WTC11 (cell line): ENCODE data around the gene C10orf105. TPM values are rescaled to one million over a fixed set of nuclear protein-coding genes. Genes with fewer than 3 reads are reported as not detected.

ENCODE experiments used
- ATAC-seq: fragments of 200-7000 bp; cut with Tn5 transposase; 2 replicates; pipeline ENCODE4 v1.10.0; 2021; ENCODE audit warnings: mild to moderate bottlenecking, moderate library complexity
- CTCF ChIA-PET: fragments of 300-600 bp; sonication (Branson Sonifier 250); formaldehyde crosslinking; loops from one replicate; lab custom pipeline; 2021; ENCODE audit warnings: antibody characterized with exemption; lab: Charles Lee
- POLR2A ChIA-PET: fragments of 350-600 bp; sonication (Branson Sonifier 250); formaldehyde crosslinking; loops from one replicate; lab custom pipeline; 2021; ENCODE audit warnings: antibody characterized with exemption; lab: Charles Lee
- DNase-seq: peaks from one replicate; pipeline ENCODE4 v3.0.0; 2021; ENCODE audit warnings: low spot score
- H3K27ac Mint-ChIP-seq: 2 replicates; pipeline ENCODE4 v1.8.0; 2021; ENCODE audit warnings: mixed read lengths
- H3K27me3 Mint-ChIP-seq: 2 replicates; pipeline ENCODE4 v1.8.0; 2021; ENCODE audit warnings: low read depth, mild to moderate bottlenecking, moderate library complexity, mixed read lengths
- H3K36me3 Mint-ChIP-seq: 2 replicates; pipeline ENCODE4 v1.8.0; 2021; ENCODE audit warnings: mixed read lengths
- H3K4me1 Mint-ChIP-seq: 2 replicates; pipeline ENCODE4 v1.8.0; 2022; ENCODE audit warnings: mixed read lengths
- H3K4me3 Mint-ChIP-seq: 2 replicates; pipeline ENCODE4 v1.8.0; 2021; ENCODE audit warnings: mild to moderate bottlenecking, moderate library complexity, mixed read lengths
- H3K9me3 Mint-ChIP-seq: 2 replicates; pipeline ENCODE4 v1.8.0; 2021; ENCODE audit warnings: mixed read lengths
- CBFB ChIP-seq: sonication (generic); formaldehyde crosslinking; IDR thresholded peaks from 2 replicates; pipeline ENCODE4 v1.8.1; 2022; ENCODE audit warnings: mild to moderate bottlenecking, low read depth, missing genetic modification reagents
- CREM ChIP-seq: sonication (generic); formaldehyde crosslinking; IDR thresholded peaks from 2 replicates; pipeline ENCODE4 v1.8.1; 2022; ENCODE audit warnings: mild to moderate bottlenecking, missing genetic modification reagents, moderate library complexity
- FOXP1 ChIP-seq: sonication (generic); formaldehyde crosslinking; IDR thresholded peaks from 2 replicates; pipeline ENCODE4 v1.8.0; 2022; ENCODE audit warnings: missing genetic modification reagents, mild to moderate bottlenecking, moderate library complexity, borderline replicate concordance
- GRHL2 ChIP-seq: fragments of 250-450 bp; sonication (Bioruptor Pico); IDR thresholded peaks from 2 replicates; pipeline ENCODE4 v1.8.0; 2022; ENCODE audit warnings: mild to moderate bottlenecking, moderate library complexity; ENCODE audit not compliant: insufficient replicate concordance, severe bottlenecking
- NR3C1 ChIP-seq: sonication (generic); formaldehyde crosslinking; conservative IDR thresholded peaks from 2 replicates; pipeline ENCODE4 v1.8.1; 2023; ENCODE audit warnings: low read depth, mild to moderate bottlenecking, missing genetic modification reagents
- PRRX2 ChIP-seq: fragments of 250-450 bp; sonication (Bioruptor Pico); IDR thresholded peaks from 2 replicates; pipeline ENCODE4 v1.8.0; 2021; ENCODE audit warnings: mild to moderate bottlenecking
- SMAD4 ChIP-seq: sonication (generic); formaldehyde crosslinking; IDR thresholded peaks from 2 replicates; pipeline ENCODE4 v1.8.0; 2022; ENCODE audit warnings: mild to moderate bottlenecking, missing genetic modification reagents
- TEAD4 ChIP-seq: sonication (generic); formaldehyde crosslinking; IDR thresholded peaks from 2 replicates; pipeline ENCODE4 v1.8.0; 2022; ENCODE audit warnings: mild to moderate bottlenecking, missing genetic modification reagents
- ZNF138 ChIP-seq: sonication (generic); formaldehyde crosslinking; conservative IDR thresholded peaks from 2 replicates; pipeline ENCODE4 v1.8.1; 2022; ENCODE audit warnings: mild to moderate bottlenecking, moderate library complexity, missing genetic modification reagents
- ZNF423 ChIP-seq: fragments of 250-450 bp; sonication (Bioruptor Pico); IDR thresholded peaks from 2 replicates; pipeline ENCODE4 v2.1.2; 2022; ENCODE audit warnings: mild to moderate bottlenecking, moderate library complexity
- total RNA-seq: library from RNA; stranded (reverse); gene quantifications from 3 replicates; pipeline ENCODE4 v1.2.3, GENCODE V29; 2021
- TF ChIP-seq, protein P1 (sequence below): sonication (generic); formaldehyde crosslinking; IDR thresholded peaks from 2 replicates; pipeline ENCODE4 v1.8.0; 2023; ENCODE audit warnings: missing genetic modification reagents
- TF ChIP-seq, protein P2 (sequence below): fragments of 250-450 bp; sonication (Bioruptor Pico); conservative IDR thresholded peaks from 2 replicates; pipeline ENCODE4 v1.9.0; 2021; ENCODE audit warnings: mild to moderate bottlenecking
- TF ChIP-seq, protein P3 (sequence below): fragments of 250-450 bp; sonication (Bioruptor Pico); IDR thresholded peaks from 2 replicates; pipeline ENCODE4 v1.9.0; 2021; ENCODE audit warnings: mild to moderate bottlenecking
- TF ChIP-seq, protein P4 (sequence below): sonication (generic); formaldehyde crosslinking; IDR thresholded peaks from 2 replicates; pipeline ENCODE4 v1.8.1; 2023; ENCODE audit warnings: mild to moderate bottlenecking, missing genetic modification reagents, moderate library complexity
- TF ChIP-seq, protein P5 (sequence below): fragments of 250-450 bp; sonication (Bioruptor Pico); IDR thresholded peaks from 2 replicates; pipeline ENCODE4 v2.1.2; 2022; ENCODE audit warnings: mild to moderate bottlenecking, moderate library complexity
- TF ChIP-seq, protein P6 (sequence below): fragments of 250-450 bp; sonication (Bioruptor Pico); IDR thresholded peaks from 2 replicates; pipeline ENCODE4 v1.8.0; 2021; ENCODE audit warnings: mild to moderate bottlenecking
- TF ChIP-seq, protein P7 (sequence below): sonication (generic); formaldehyde crosslinking; IDR thresholded peaks from 2 replicates; pipeline ENCODE4 v1.8.0; 2022; ENCODE audit warnings: mild to moderate bottlenecking, missing genetic modification reagents
- TF ChIP-seq, protein P8 (sequence below): sonication (generic); formaldehyde crosslinking; IDR thresholded peaks from 2 replicates; pipeline ENCODE4 v1.8.1; 2023; ENCODE audit warnings: mild to moderate bottlenecking, missing genetic modification reagents, moderate library complexity

Gene C10orf105
- total RNA-seq, 1 experiment from 2014 or later = 0.48 TPM

DNA sequence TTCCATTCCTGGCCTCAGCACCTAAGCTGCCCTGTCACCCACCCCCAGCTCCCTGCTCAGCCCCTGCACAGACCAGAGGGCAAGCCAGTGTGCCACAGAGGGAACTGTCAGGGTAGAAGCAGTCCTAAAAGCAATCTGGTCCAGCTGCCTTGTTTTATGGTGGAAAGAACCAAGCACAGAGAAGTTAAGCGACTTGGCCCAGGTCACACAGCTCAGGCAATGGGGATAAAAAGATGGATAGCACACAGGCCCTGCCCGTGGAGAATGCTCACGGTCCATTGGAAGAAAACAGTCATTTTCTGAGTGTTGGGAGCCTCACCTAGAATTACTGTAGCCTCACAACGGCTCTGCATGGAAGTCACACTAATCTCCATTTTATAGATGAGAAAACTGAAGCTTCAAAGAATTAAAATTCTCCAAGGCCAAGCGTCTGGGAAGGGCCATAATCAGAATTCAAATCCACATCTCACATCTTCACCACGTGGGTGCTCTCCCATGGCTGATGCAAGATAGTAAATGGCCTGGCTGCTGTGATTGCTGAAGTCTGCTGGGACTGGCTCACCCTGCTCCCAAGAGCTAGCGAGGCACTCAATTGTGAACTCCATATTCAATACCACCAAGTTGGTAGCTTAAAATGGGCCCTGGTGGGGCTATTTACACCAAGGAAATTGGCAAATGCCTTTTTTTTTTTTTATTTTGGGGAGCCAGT is 26.8 kb downstream of the C10orf105 start:
- DNase-seq (no peak), ATAC-seq (no peak)
- ChIA-PET POLR2A (no interaction called here), CTCF (interaction anchor here (1.1 to 8.3 kb wide), 4 partner anchors 14 to 119 kb away, joined by 3 to 158 read pairs (median 4); no protein-coding TSS in a partner anchor)
- H3K4me1 Mint-ChIP-seq = no peaks in the 10 kb centered on the region
- no peak for TF ChIP-seq SMAD4 (CRISPR knock-in tag)
- TF ChIP-seq, protein P1, sequence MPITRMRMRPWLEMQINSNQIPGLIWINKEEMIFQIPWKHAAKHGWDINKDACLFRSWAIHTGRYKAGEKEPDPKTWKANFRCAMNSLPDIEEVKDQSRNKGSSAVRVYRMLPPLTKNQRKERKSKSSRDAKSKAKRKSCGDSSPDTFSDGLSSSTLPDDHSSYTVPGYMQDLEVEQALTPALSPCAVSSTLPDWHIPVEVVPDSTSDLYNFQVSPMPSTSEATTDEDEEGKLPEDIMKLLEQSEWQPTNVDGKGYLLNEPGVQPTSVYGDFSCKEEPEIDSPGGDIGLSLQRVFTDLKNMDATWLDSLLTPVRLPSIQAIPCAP = no peak
- no peak for TF ChIP-seq CBFB (CRISPR knock-in tag)
- no peak for TF ChIP-seq ZNF138
- TF ChIP-seq, protein P2, sequence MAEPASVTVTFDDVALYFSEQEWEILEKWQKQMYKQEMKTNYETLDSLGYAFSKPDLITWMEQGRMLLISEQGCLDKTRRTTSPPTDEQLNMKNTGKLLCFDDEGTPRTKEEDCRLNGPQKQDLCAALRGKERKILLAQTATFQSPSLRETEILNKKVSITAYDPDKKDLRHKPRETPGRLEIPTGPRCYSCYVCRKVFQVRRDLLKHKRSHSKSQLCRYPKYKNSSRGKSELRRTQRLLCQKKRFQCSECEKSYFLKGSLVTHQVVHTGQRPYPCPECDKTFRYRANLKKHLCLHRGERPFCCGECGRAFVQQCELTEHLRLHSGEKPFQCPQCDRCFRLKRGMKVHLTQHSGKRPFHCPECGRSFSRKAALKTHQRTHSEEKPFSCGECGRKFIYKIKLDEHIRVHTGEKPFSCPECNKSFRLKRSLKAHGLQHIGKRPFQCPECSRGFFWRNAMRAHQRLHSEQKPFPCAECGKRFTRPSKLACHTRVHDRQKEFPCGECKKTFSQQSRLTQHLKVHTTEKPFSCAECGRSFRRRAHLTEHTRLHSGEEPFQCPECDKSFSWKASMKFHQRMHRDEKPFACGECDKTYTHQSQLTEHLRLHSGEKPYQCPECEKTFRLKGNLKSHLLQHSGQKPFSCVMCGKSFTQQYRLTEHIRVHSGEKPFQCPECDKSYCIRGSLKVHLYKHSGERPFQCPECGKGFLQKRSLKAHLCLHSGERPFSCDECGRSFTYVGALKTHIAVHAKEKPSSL (CRISPR knock-in tag) = no peak
- TF ChIP-seq CREM (CRISPR knock-in tag) = no peak
- TF ChIP-seq, protein P3, sequence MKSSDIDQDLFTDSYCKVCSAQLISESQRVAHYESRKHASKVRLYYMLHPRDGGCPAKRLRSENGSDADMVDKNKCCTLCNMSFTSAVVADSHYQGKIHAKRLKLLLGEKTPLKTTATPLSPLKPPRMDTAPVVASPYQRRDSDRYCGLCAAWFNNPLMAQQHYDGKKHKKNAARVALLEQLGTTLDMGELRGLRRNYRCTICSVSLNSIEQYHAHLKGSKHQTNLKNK (CRISPR knock-in tag) = no peak
- TF ChIP-seq ZNF423 (CRISPR knock-in tag) = no peak
- TF ChIP-seq, protein P4, sequence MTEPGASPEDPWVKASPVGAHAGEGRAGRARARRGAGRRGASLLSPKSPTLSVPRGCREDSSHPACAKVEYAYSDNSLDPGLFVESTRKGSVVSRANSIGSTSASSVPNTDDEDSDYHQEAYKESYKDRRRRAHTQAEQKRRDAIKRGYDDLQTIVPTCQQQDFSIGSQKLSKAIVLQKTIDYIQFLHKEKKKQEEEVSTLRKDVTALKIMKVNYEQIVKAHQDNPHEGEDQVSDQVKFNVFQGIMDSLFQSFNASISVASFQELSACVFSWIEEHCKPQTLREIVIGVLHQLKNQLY (CRISPR knock-in tag) = no peak
- TF ChIP-seq NR3C1 (CRISPR knock-in tag) = no peak
- TF ChIP-seq PRRX2 (CRISPR knock-in tag) = no peak
- no peak for TF ChIP-seq FOXP1 (CRISPR knock-in tag)
- TF ChIP-seq, protein P5, sequence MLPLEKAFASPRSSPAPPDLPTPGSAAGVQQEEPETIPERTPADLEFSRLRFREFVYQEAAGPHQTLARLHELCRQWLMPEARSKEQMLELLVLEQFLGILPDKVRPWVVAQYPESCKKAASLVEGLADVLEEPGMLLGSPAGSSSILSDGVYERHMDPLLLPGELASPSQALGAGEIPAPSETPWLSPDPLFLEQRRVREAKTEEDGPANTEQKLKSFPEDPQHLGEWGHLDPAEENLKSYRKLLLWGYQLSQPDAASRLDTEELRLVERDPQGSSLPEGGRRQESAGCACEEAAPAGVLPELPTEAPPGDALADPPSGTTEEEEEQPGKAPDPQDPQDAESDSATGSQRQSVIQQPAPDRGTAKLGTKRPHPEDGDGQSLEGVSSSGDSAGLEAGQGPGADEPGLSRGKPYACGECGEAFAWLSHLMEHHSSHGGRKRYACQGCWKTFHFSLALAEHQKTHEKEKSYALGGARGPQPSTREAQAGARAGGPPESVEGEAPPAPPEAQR (CRISPR knock-in tag) = no peak
- TF ChIP-seq TEAD4 = no peak
- TF ChIP-seq, protein P6, sequence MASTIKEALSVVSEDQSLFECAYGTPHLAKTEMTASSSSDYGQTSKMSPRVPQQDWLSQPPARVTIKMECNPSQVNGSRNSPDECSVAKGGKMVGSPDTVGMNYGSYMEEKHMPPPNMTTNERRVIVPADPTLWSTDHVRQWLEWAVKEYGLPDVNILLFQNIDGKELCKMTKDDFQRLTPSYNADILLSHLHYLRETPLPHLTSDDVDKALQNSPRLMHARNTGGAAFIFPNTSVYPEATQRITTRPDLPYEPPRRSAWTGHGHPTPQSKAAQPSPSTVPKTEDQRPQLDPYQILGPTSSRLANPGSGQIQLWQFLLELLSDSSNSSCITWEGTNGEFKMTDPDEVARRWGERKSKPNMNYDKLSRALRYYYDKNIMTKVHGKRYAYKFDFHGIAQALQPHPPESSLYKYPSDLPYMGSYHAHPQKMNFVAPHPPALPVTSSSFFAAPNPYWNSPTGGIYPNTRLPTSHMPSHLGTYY (CRISPR knock-in tag) = no peak
- TF ChIP-seq, protein P7, sequence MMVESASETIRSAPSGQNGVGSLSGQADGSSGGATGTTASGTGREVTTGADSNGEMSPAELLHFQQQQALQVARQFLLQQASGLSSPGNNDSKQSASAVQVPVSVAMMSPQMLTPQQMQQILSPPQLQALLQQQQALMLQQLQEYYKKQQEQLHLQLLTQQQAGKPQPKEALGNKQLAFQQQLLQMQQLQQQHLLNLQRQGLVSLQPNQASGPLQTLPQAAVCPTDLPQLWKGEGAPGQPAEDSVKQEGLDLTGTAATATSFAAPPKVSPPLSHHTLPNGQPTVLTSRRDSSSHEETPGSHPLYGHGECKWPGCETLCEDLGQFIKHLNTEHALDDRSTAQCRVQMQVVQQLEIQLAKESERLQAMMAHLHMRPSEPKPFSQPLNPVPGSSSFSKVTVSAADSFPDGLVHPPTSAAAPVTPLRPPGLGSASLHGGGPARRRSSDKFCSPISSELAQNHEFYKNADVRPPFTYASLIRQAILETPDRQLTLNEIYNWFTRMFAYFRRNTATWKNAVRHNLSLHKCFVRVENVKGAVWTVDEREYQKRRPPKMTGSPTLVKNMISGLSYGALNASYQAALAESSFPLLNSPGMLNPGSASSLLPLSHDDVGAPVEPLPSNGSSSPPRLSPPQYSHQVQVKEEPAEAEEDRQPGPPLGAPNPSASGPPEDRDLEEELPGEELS (CRISPR knock-in tag) = no peak
- TF ChIP-seq GRHL2 (CRISPR knock-in tag) = no peak
- TF ChIP-seq, protein P8, sequence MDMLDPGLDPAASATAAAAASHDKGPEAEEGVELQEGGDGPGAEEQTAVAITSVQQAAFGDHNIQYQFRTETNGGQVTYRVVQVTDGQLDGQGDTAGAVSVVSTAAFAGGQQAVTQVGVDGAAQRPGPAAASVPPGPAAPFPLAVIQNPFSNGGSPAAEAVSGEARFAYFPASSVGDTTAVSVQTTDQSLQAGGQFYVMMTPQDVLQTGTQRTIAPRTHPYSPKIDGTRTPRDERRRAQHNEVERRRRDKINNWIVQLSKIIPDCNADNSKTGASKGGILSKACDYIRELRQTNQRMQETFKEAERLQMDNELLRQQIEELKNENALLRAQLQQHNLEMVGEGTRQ (CRISPR knock-in tag) = no peak
- no peak overlapping the region for H3K4me3 Mint-ChIP-seq
- peaks cover 10% of the 10 kb centered on the region for H3K36me3 Mint-ChIP-seq
- H3K27me3 Mint-ChIP-seq = no peaks in the 10 kb centered on the region
- H3K27ac Mint-ChIP-seq = no peak overlapping the region
- peaks cover 16% of the 10 kb centered on the region for H3K9me3 Mint-ChIP-seq
